SK-N-SH treated with all-trans-retinoic acid at 6 μM for 48 hours (cell line): ENCODE measurements around the gene FAM174A.

Experiments
- ARNTL ChIP-seq: fragments of 450-650 bp; formaldehyde crosslinking; IDR thresholded peaks from 2 replicates; pipeline ENCODE4 v1.5.0; 2020; ENCODE audit warnings: low read depth, mild to moderate bottlenecking, moderate library complexity, borderline replicate concordance
- PATZ1 ChIP-seq: fragments of 250-450 bp; sonication (Bioruptor Pico); IDR thresholded peaks from 2 replicates; pipeline ENCODE4 v1.8.0; 2020; ENCODE audit warnings: mild to moderate bottlenecking, moderate library complexity, borderline replicate concordance
- ZNF565 ChIP-seq: fragments of 450-650 bp; formaldehyde crosslinking; conservative IDR thresholded peaks from 2 replicates; pipeline ENCODE4 v1.5.0; 2020; ENCODE audit warnings: low read depth, mild to moderate bottlenecking, moderate library complexity

- TF ChIP-seq ZNF565 (no peak), ARNTL (CRISPR knock-in tag) (no peak), PATZ1 (CRISPR knock-in tag) (no peak)
Measured at GRCh38 chr5:100546001-100546400, 10.8 kb downstream of the FAM174A start.
